Thoracic aorta (tissue), 2 donors: ENCODE measurements around the gene SULF2. TPM values are rescaled to one million over a fixed set of nuclear protein-coding genes. Genes with fewer than 3 reads are reported as not detected.

Source experiments
- ATAC-seq: fragments of 150-250 bp; one replicate; pipeline ENCODE4 v1.8.0; 2017; ENCODE audit warnings: low read depth; ENCODE audit not compliant: insufficient number of reproducible peaks, low FRiP score
- DNase-seq: peaks from one replicate; pipeline ENCODE4 v3.0.0-alpha.2; 2020; ENCODE audit warnings: low spot score
- H3K27ac ChIP-seq, 2 donors: fragments of 200-600 bp; sonication (generic); 1 replicate in 1 of 2; 2 replicates in 1 of 2; pipeline ENCODE4 v1.5.1; 2016; ENCODE audit warnings: mild to moderate bottlenecking in 2 of 2, moderate library complexity in 2 of 2
- H3K27me3 ChIP-seq: fragments of 200-600 bp; sonication (generic); replicated peaks from 2 replicates; pipeline ENCODE4 v1.6.0; 2016; ENCODE audit warnings: mild to moderate bottlenecking; ENCODE audit not compliant: insufficient read depth
- H3K36me3 ChIP-seq: fragments of 200-600 bp; sonication (generic); one replicate; pipeline ENCODE4 v1.5.1; 2016
- H3K4me1 ChIP-seq, 2 donors: fragments of 200-600 bp; sonication (generic); 1 replicate in 1 of 2; 2 replicates in 1 of 2; pipeline versions ENCODE4 v1.5.1 to v1.6.0; 2016; ENCODE audit warnings: low read depth in 2 of 2, mild to moderate bottlenecking in 1 of 2; ENCODE audit not compliant: control insufficient read depth in 1 of 2
- H3K4me3 ChIP-seq: fragments of 200-600 bp; sonication (generic); 2 replicates; pipeline ENCODE4 v1.5.1; 2016; ENCODE audit warnings: mild to moderate bottlenecking
- H3K9me3 ChIP-seq: fragments of 200-600 bp; sonication (generic); 2 replicates; pipeline ENCODE4 v1.5.1; 2016
- total RNA-seq, 2 donors: library from RNA; depleted of rRNA; stranded (reverse); fragments of >200 nt; gene quantifications; one replicate each; pipeline versions ENCODE4 v1.1.0 to v1.2.3, GENCODE V29; 2016
- TF ChIP-seq, protein P1 (sequence below): fragments of 200-600 bp; sonication (generic); IDR thresholded peaks from one replicate; pipeline ENCODE4 v1.5.1; 2019; ENCODE audit warnings: antibody characterized with exemption

The SULF2 gene
- total RNA-seq, 2 donors from 2014 or later: 39.0 to 53.9 TPM

DNA sequence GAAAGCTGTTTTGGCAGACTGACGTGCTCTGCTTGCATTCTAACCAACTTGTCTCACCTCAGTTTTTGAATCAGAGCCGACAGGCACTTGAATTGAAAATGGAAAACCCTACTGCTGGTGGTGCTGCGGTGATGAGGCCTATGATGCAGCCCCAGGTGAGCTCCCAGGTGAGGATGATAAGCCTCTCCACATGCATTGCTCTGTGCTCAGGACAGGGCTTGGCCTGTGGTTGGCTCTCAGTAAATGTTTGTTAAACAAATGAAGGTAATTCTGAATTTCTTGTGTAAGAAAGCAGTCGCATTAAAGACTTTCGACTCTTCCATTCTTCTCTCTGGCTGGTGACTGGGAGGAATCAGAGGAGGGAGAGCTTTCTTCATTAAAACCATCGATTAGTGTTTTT is 136.3 kb downstream of the SULF2 start:
- no peaks in the 10 kb centered on the region for H3K27me3 ChIP-seq
- no peak overlapping the region for H3K27ac ChIP-seq
- H3K4me1 ChIP-seq: no peaks in the 10 kb centered on the region
- H3K4me3 ChIP-seq: no peak overlapping the region
- H3K9me3 ChIP-seq: no peaks in the 10 kb centered on the region
- ATAC-seq: no peak
- TF ChIP-seq, protein P1, sequence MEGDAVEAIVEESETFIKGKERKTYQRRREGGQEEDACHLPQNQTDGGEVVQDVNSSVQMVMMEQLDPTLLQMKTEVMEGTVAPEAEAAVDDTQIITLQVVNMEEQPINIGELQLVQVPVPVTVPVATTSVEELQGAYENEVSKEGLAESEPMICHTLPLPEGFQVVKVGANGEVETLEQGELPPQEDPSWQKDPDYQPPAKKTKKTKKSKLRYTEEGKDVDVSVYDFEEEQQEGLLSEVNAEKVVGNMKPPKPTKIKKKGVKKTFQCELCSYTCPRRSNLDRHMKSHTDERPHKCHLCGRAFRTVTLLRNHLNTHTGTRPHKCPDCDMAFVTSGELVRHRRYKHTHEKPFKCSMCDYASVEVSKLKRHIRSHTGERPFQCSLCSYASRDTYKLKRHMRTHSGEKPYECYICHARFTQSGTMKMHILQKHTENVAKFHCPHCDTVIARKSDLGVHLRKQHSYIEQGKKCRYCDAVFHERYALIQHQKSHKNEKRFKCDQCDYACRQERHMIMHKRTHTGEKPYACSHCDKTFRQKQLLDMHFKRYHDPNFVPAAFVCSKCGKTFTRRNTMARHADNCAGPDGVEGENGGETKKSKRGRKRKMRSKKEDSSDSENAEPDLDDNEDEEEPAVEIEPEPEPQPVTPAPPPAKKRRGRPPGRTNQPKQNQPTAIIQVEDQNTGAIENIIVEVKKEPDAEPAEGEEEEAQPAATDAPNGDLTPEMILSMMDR: no peak
- no peak for DNase-seq
- H3K36me3 ChIP-seq: peaks cover 41% of the 10 kb centered on the region

DNA sequence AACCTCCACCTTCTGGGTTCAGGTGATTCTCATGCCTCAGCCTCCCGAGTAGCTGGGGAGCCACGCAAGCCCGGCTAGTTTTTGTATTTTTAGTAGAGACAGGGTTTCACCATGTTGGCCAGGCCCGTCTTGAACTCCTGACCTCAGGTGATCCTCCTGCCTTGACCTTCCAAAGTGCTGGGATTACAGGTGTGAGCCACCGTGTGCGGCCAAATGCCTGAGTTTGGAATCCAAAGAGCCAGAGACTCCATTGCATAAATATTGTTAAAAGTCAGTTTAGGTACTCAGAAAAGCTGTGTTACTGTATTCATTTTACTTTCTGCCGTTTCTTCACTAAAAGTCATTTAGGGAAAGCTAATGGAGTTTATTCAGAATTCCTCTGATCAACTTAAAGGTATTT is 137.3 kb downstream of the SULF2 start:
- Histone ChIP-seq H3K36me3 (peaks cover 42% of the 10 kb centered on the region), H3K9me3 (no peaks in the 10 kb centered on the region), H3K27ac (no peak overlapping the region), H3K4me1 (no peaks in the 10 kb centered on the region), H3K27me3 (no peaks in the 10 kb centered on the region), H3K4me3 (no peak overlapping the region)
- DNase-seq (no peak), ATAC-seq (no peak)
- TF ChIP-seq, protein P1: no peak

DNA sequence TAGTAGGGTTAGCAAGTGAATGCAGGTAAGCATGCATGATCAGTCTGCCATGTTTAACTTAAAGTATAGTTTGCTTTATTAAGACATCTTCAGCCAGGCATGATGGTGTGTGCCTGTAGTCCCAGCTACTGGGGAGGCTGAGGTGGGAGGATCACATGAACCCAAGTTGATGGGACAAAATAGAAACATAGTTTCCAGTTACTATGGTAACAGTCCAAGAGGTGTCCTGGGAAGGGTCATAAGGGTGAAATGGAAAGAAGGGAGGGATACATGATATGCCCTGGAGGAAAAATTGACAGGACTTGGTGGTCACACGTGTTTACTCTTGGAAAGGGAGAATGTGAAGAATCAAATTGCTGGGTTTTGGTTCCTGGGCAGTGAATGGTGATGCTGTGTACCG is 139.6 kb downstream of the SULF2 start:
- no peak for ATAC-seq
- DNase-seq: no peak
- H3K36me3 ChIP-seq: peaks cover 34% of the 10 kb centered on the region

DNA sequence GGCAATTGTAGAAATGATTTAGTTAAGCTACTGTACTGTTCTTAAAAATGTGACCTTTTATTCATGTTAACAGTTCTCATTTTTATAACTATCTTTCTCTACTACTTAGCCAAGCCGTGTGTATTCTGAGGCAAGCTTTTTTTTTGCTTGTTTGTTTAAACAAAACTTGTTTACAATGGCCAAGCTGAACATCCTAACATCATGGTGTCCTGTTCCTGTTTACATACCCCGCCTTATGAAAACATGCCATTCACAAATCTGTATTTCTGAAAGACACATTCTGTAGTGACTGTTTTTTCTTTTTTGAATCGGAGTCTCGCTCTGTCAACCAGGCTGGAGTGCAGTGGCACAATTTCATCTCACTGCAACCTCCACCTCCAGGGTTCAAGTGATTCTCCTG is 142.7 kb downstream of the SULF2 start:
- H3K9me3 ChIP-seq: no peaks in the 10 kb centered on the region
- DNase-seq (no peak), ATAC-seq (no peak)
- no peaks in the 10 kb centered on the region for H3K27me3 ChIP-seq
- H3K4me1 ChIP-seq: peaks cover 10 to 25% of the 10 kb centered on the region in 2 donors
- H3K27ac ChIP-seq: no peak overlapping the region
- no peak overlapping the region for H3K4me3 ChIP-seq
- H3K36me3 ChIP-seq: peaks cover 23% of the 10 kb centered on the region
- TF ChIP-seq, protein P1: no peak

More for the DNA sequence above, 139.6 kb downstream of the SULF2 start:
- TF ChIP-seq, protein P1: no peak
- Histone ChIP-seq H3K4me3 (no peak overlapping the region), H3K27me3 (no peaks in the 10 kb centered on the region), H3K4me1 (peaks cover 0 to 3% of the 10 kb centered on the region in 2 donors), H3K27ac (no peak overlapping the region), H3K9me3 (no peaks in the 10 kb centered on the region)

DNA sequence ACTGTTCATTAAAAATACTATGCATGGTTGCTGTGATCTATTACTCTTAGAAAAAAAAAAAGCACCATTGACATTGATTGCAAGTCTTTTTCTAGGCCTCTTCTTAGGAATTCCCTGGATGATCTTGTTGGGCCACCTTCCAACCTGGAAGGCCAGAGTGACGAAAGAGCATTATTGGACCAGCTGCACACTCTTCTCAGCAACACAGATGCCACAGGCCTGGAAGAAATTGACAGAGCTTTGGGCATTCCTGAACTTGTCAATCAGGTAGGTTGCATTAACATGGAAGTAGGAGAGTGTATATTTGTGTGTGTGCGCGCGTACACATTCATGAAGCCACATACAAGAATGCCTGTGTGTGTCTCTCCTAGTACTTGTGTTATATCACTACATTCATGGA is 143.2 kb downstream of the SULF2 start:
- no peak overlapping the region for H3K27ac ChIP-seq
- no peak overlapping the region for H3K4me3 ChIP-seq
- ATAC-seq: no peak
- H3K9me3 ChIP-seq: no peaks in the 10 kb centered on the region
- peaks cover 10 to 25% of the 10 kb centered on the region in 2 donors for H3K4me1 ChIP-seq
- H3K36me3 ChIP-seq: peaks cover 20% of the 10 kb centered on the region
- no peaks in the 10 kb centered on the region for H3K27me3 ChIP-seq
- no peak for DNase-seq
- TF ChIP-seq, protein P1: no peak
